ENCODE results near the gene BTLA. TPM values are rescaled to one million over a fixed set of nuclear protein-coding genes. Genes with fewer than 3 reads are reported as not detected.
"Not testable (repeated sequence)": the region's sequence is repeated elsewhere in the genome, so short reads cannot be mapped to it uniquely, and the experiment has no call there.

The BTLA gene
- total RNA-seq, 4 donors from 2014 or later, result 0.49 to 2.7 TPM; not detected in 2

- no peaks in the 10 kb centered on the region for H3K27me3 ChIP-seq
- intact Hi-C loops (cut with DNase I), result no loop called here
- no peak overlapping the region for H3K27ac ChIP-seq
- DNase-seq, result no peak
- WGBS, 2 donors, result 84 to 86% methylated on average over 3 of the region's 3 CpGs
- H3K9me3 ChIP-seq, result no peaks in the 10 kb centered on the region
- no peak overlapping the region for H3K4me3 ChIP-seq (replicated peaks in 1 of 3)
- H3K4me1 ChIP-seq, result peaks cover 0 to under 1% of the 10 kb centered on the region in 2 donors
- TF ChIP-seq POLR2A (IDR thresholded peaks at IDR 0.05) (no peak), CTCF (IDR thresholded peaks at IDR 0.05) (no peak)
- H3K36me3 ChIP-seq, result no peaks in the 10 kb centered on the region
These were observed 69.3 kb downstream of the BTLA start for GRCh38 chr3:112429960-112430359.

GRCh38 chr3:112427123-112427522 is 72.1 kb downstream of the BTLA start:
- WGBS, 2 donors, result 93 to 95% methylated on average over 5 of the region's 5 CpGs
- Histone ChIP-seq H3K27ac (no peak overlapping the region), H3K9me3 (no peaks in the 10 kb centered on the region), H3K4me3 (replicated peaks in 1 of 3) (no peak overlapping the region), H3K36me3 (no peaks in the 10 kb centered on the region), H3K4me1 (peaks cover 0 to 3% of the 10 kb centered on the region in 2 donors), H3K27me3 (no peaks in the 10 kb centered on the region)
- no peak for TF ChIP-seq POLR2A (IDR thresholded peaks at IDR 0.05)
- no peak for TF ChIP-seq CTCF (IDR thresholded peaks at IDR 0.05)
- intact Hi-C loops (cut with DNase I), result no loop called here
- no peak for DNase-seq

- no peak for DNase-seq
- Histone ChIP-seq H3K9me3 (no peaks in the 10 kb centered on the region), H3K4me3 (replicated peaks in 1 of 3) (no peak overlapping the region), H3K27me3 (no peaks in the 10 kb centered on the region), H3K4me1 (peaks cover 0 to 3% of the 10 kb centered on the region in 2 donors), H3K36me3 (no peaks in the 10 kb centered on the region), H3K27ac (no peak overlapping the region)
- no peak for TF ChIP-seq POLR2A (IDR thresholded peaks at IDR 0.05)
- no peak for TF ChIP-seq CTCF (IDR thresholded peaks at IDR 0.05)
- intact Hi-C loops (cut with DNase I), result no loop called here
- WGBS, 2 donors, result 94 to 95% methylated on average over 2 of the region's 2 CpGs
These were observed 73.2 kb downstream of the BTLA start for GRCh38 chr3:112425858-112426750.

GRCh38 chr3:112425382-112425781 is 73.9 kb downstream of the BTLA start:
- no peak overlapping the region for H3K27ac ChIP-seq
- TF ChIP-seq CTCF (IDR thresholded peaks at IDR 0.05) (no peak), POLR2A (IDR thresholded peaks at IDR 0.05) (no peak)

GRCh38 chr3:112424394-112424793 is 74.9 kb downstream of the BTLA start:
- Histone ChIP-seq H3K4me3 (replicated peaks in 1 of 3) (no peak overlapping the region), H3K27me3 (no peaks in the 10 kb centered on the region), H3K36me3 (no peaks in the 10 kb centered on the region), H3K27ac (peak overlapping the region in 1 of 3 donors; percentile 6), H3K4me1 (peaks cover 0 to 3% of the 10 kb centered on the region in 2 donors), H3K9me3 (no peaks in the 10 kb centered on the region)
- TF ChIP-seq POLR2A (IDR thresholded peaks at IDR 0.05) (no peak), CTCF (IDR thresholded peaks at IDR 0.05) (no peak)
- intact Hi-C loops (cut with DNase I), result no loop called here
- WGBS, 2 donors, result 34 to 57% methylated on average over 1 of the region's 1 CpG
- DNase-seq, result no peak

More at GRCh38 chr3:112425382-112425781, 73.9 kb downstream of the BTLA start:
- no peaks in the 10 kb centered on the region for H3K36me3 ChIP-seq
- intact Hi-C loops (cut with DNase I), result no loop called here
- no peaks in the 10 kb centered on the region for H3K27me3 ChIP-seq
- DNase-seq, result no peak
- no peaks in the 10 kb centered on the region for H3K9me3 ChIP-seq
- WGBS, 2 donors, result 97 to 98% methylated on average over 2 of the region's 2 CpGs
- H3K4me3 ChIP-seq (replicated peaks in 1 of 3), result no peak overlapping the region
- peaks cover 0 to 3% of the 10 kb centered on the region in 2 donors for H3K4me1 ChIP-seq

- intact Hi-C loops (cut with DNase I); H3K4me1 ChIP-seq; H3K27ac ChIP-seq; DNase-seq; H3K9me3 ChIP-seq; H3K4me3 ChIP-seq (replicated peaks in 1 of 3); H3K36me3 ChIP-seq; H3K27me3 ChIP-seq: not testable (repeated sequence)
- 83 to 85% methylated on average over 6 to 7 of the region's 7 CpGs for WGBS, 2 donors
These were observed 76.4 kb downstream of the BTLA start for GRCh38 chr3:112422921-112423320.

GRCh38 chr3:112418526-112418925 is 80.7 kb downstream of the BTLA start:
- H3K4me3 ChIP-seq (replicated peaks in 1 of 3); intact Hi-C loops (cut with DNase I): not testable (repeated sequence)
- 84 to 87% methylated on average over 5 of the region's 5 CpGs for WGBS, 2 donors

More at GRCh38 chr3:112418526-112418925, 80.7 kb downstream of the BTLA start:
- H3K4me1 ChIP-seq, H3K9me3 ChIP-seq, DNase-seq, H3K27ac ChIP-seq, H3K27me3 ChIP-seq, H3K36me3 ChIP-seq: not testable (repeated sequence)

Measured in thyroid gland (tissue), 4 donors.